Panc1 (cell line): ENCODE data around the gene SSC5D. TPM values are rescaled to one million over a fixed set of nuclear protein-coding genes. Genes with fewer than 3 reads are reported as not detected.

Experiments used
- ATAC-seq: fragments of 200-7000 bp; cut with Tn5 transposase; 2 replicates; pipeline ENCODE4 v1.9.1; 2020; ENCODE audit warnings: mild to moderate bottlenecking, moderate library complexity
- BruUV-seq: library from RNA; stranded (reverse); fragments of 400-500 nt; replicated peaks from 2 replicates; lab custom pipeline; 2021; lab: Mats Ljungman, UMichigan
- CTCF ChIA-PET: fragments of 300-600 bp; sonication (Branson Sonifier 250); formaldehyde crosslinking; loops from one replicate; lab custom pipeline; 2022; ENCODE audit warnings: antibody characterized with exemption; lab: Charles Lee
- POLR2A ChIA-PET: fragments of 300-600 bp; sonication (Branson Sonifier 250); formaldehyde crosslinking; loops from one replicate; lab custom pipeline; 2022; ENCODE audit warnings: antibody characterized with exemption; lab: Charles Lee
- DNase-seq: peaks from one replicate; pipeline ENCODE4 v3.0.0-alpha.2; 2010; ENCODE audit warnings: low read depth, low spot score
- H3K27ac ChIP-seq: 2 replicates; pipeline ENCODE4 v1.5.1; 2011; ENCODE audit warnings: mild to moderate bottlenecking, low read length, inconsistent platforms
- H3K27me3 ChIP-seq: fragments of 200-500 bp; sonication (Bioruptor generic); 2 replicates; pipeline ENCODE4 v1.6.0; 2014; ENCODE audit warnings: low read length, inconsistent platforms; ENCODE audit not compliant: control insufficient read depth, insufficient read depth
- H3K36me3 ChIP-seq: fragments of 200-500 bp; sonication (Bioruptor generic); 2 replicates; pipeline ENCODE4 v1.5.1; 2014; ENCODE audit warnings: inconsistent platforms, mild to moderate bottlenecking, low read length, moderate library complexity; ENCODE audit not compliant: control insufficient read depth, insufficient read depth
- H3K4me1 ChIP-seq: 2 replicates; pipeline ENCODE4 v1.5.1; 2011; ENCODE audit warnings: inconsistent platforms, mild to moderate bottlenecking, low read length, moderate library complexity; ENCODE audit not compliant: control insufficient read depth, insufficient read depth
- H3K4me3 ChIP-seq, 2 experiments: 2 replicates each; pipeline ENCODE4 v1.5.1; 2011 to 2012; ENCODE audit warnings: low read depth in 2 of 2, low read length in 2 of 2, mild to moderate bottlenecking in 2 of 2, inconsistent platforms in 1 of 2, moderate library complexity in 1 of 2
- H3K9me3 ChIP-seq: fragments of 200-500 bp; sonication (Bioruptor generic); 2 replicates; pipeline ENCODE4 v1.5.1; 2014; ENCODE audit warnings: low read depth, mild to moderate bottlenecking, inconsistent platforms, low read length, moderate library complexity; ENCODE audit not compliant: control insufficient read depth, insufficient read depth
- POLR2AphosphoS5 ChIP-seq: IDR thresholded peaks from 2 replicates; pipeline ENCODE4 v1.6.1; 2012; ENCODE audit warnings: mild to moderate bottlenecking, low read depth, low read length, moderate library complexity
- SIN3A ChIP-seq: IDR thresholded peaks from 2 replicates; pipeline ENCODE4 v1.6.1; 2012; ENCODE audit warnings: low read depth, mild to moderate bottlenecking, low read length, moderate library complexity, borderline replicate concordance; ENCODE audit not compliant: insufficient read depth
- TCF7L2 ChIP-seq: IDR thresholded peaks from 2 replicates; pipeline ENCODE4 v1.6.1; 2011; ENCODE audit warnings: mild to moderate bottlenecking, low read depth, low read length, inconsistent platforms
- in situ Hi-C: cut with HindIII; loops from 2 replicates; pipeline ENCODE4 v1.10.0; 2016; ENCODE audit warnings: low sequenced_read_pairs, low pct_unique_long_range_greater_than_20kb
- intact Hi-C: fragments of 100-400 bp; cut with micrococcal nuclease; formaldehyde crosslinking; loops from one replicate; pipeline ENCODE4 v1.10.0; 2022; ENCODE audit not compliant: unreplicated experiment
- total RNA-seq: library from RNA; stranded (reverse); gene quantifications from one replicate; pipeline ENCODE4 v1.2.1, GENCODE V29; 2021; ENCODE audit not compliant: unreplicated experiment
- TF ChIP-seq, protein P1 (sequence below), 2 experiments: IDR thresholded peaks; 2 replicates each; pipeline ENCODE4 v1.6.1; 2011 to 2012; ENCODE audit warnings: low read depth in 2 of 2, control low read depth in 1 of 2, low read length in 1 of 2, mild to moderate bottlenecking in 1 of 2, moderate library complexity in 1 of 2; ENCODE audit not compliant: insufficient read depth in 1 of 2
- TF ChIP-seq, protein P2 (sequence below): fragments of 450-650 bp; IDR thresholded peaks from 2 replicates; pipeline ENCODE4 v1.5.1; 2017; ENCODE audit warnings: mild to moderate bottlenecking

SSC5D gene
- total RNA-seq, 1 experiment from 2014 or later, result 13.0 TPM

DNA sequence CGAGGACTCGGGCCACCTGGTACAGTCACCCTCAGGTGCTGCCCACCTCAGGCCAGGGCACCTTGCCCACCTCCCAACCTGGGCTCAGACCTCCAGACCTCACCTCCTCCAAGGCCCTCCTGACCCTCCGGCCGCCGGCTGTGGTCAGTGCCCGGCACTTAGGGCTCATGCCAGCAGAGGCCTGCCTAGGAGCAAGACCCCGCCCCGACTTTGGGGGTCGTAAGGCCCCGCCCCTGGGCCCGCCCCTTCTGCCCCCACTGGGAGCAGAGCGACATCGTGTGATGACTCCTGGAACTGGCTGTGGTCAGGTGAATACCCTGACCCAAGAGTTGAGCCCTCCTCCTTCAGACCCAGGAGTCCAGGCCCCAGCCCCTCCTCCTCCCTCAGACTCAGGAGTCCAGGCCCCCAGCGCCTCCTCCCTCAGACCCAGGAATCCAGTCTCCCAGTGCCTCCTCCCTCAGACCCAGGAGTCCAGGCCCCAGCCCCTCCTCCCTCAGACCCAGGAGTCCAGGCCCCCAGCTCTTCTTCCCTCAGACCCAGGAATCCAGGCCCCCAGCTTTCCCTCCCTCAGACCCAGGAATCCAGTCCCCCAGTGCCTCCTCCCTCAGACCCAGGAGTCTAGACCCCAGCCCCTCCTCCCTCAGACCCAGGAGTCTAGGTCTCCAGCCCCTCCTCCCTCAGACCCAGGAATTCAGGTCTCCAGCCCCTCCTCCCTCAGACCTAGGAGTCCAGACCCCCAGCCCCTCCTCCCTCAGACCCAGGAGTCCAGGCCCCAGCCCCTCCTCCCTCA, 48.9 kb downstream of the SSC5D start, which contains the start of gene SBK2:
Gene SBK2, minus strand, starts transcription at position 183 of the 790 bp plus-strand sequence. CDS start 839 bp downstream, outside the sequence.
- H3K36me3 ChIP-seq, result no peaks in the 10 kb centered on the region
- peaks cover 6% of the 10 kb centered on the region for H3K4me1 ChIP-seq
- POLR2A ChIA-PET, result no interaction called here
- no peak within 1 kb of the TSS for H3K4me3 ChIP-seq
- BruUV-seq, result no TSS peak
- no peak within 1 kb of the TSS; the same call in 1 of the 2 replicates for H3K27ac ChIP-seq
- CTCF ChIA-PET, result interaction anchor here (0.7 kb wide), 1 partner anchor 57 kb away, joined by 4 read pairs; no protein-coding TSS in a partner anchor
- intact Hi-C loops (no loop called here), in situ Hi-C loops (no loop called here)
- DNase-seq (no peak), ATAC-seq (peak; percentile 40)
- no peaks in the 10 kb centered on the region for H3K9me3 ChIP-seq
- no peak for TF ChIP-seq SIN3A
- TF ChIP-seq, protein P1, sequence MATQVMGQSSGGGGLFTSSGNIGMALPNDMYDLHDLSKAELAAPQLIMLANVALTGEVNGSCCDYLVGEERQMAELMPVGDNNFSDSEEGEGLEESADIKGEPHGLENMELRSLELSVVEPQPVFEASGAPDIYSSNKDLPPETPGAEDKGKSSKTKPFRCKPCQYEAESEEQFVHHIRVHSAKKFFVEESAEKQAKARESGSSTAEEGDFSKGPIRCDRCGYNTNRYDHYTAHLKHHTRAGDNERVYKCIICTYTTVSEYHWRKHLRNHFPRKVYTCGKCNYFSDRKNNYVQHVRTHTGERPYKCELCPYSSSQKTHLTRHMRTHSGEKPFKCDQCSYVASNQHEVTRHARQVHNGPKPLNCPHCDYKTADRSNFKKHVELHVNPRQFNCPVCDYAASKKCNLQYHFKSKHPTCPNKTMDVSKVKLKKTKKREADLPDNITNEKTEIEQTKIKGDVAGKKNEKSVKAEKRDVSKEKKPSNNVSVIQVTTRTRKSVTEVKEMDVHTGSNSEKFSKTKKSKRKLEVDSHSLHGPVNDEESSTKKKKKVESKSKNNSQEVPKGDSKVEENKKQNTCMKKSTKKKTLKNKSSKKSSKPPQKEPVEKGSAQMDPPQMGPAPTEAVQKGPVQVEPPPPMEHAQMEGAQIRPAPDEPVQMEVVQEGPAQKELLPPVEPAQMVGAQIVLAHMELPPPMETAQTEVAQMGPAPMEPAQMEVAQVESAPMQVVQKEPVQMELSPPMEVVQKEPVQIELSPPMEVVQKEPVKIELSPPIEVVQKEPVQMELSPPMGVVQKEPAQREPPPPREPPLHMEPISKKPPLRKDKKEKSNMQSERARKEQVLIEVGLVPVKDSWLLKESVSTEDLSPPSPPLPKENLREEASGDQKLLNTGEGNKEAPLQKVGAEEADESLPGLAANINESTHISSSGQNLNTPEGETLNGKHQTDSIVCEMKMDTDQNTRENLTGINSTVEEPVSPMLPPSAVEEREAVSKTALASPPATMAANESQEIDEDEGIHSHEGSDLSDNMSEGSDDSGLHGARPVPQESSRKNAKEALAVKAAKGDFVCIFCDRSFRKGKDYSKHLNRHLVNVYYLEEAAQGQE (IDR thresholded peaks at IDR 0.05; ENCODE audit: insufficient read depth in 1 of 2, low read depth in 2 of 2, low read length in 1 of 2), result no peak
- TF ChIP-seq TCF7L2, result no peak
- TF ChIP-seq, protein P2, sequence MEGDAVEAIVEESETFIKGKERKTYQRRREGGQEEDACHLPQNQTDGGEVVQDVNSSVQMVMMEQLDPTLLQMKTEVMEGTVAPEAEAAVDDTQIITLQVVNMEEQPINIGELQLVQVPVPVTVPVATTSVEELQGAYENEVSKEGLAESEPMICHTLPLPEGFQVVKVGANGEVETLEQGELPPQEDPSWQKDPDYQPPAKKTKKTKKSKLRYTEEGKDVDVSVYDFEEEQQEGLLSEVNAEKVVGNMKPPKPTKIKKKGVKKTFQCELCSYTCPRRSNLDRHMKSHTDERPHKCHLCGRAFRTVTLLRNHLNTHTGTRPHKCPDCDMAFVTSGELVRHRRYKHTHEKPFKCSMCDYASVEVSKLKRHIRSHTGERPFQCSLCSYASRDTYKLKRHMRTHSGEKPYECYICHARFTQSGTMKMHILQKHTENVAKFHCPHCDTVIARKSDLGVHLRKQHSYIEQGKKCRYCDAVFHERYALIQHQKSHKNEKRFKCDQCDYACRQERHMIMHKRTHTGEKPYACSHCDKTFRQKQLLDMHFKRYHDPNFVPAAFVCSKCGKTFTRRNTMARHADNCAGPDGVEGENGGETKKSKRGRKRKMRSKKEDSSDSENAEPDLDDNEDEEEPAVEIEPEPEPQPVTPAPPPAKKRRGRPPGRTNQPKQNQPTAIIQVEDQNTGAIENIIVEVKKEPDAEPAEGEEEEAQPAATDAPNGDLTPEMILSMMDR, result no peak
- TF ChIP-seq POLR2AphosphoS5, result no peak
- H3K27me3 ChIP-seq, result no peaks in the 10 kb centered on the region

DNA sequence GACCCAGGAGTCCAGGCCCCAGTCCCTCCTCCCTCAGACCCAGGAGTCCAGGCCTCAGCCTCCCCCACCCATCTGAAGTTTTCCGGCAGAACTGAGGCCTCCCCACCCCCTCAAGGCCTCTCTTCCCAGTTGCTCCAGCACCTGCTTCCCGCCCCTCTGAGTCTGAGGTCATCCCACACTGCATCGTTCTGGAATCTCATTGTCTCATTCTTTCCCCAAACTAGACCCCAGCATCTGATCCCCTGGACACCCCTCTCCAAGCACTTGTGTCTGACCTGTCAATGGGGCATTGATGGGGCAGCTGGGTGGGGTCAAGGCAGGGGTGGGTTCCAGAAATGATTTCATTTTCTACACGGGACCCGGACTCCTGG, 49.5 kb downstream of the SSC5D start:
- H3K4me1 ChIP-seq, result peaks cover 6% of the 10 kb centered on the region
- H3K27me3 ChIP-seq, result no peaks in the 10 kb centered on the region
- ATAC-seq, result 0 out of 2 replicates have a peak, but pooled peaks have one; percentile 44
- no peak for DNase-seq
- ChIA-PET CTCF (no interaction called here), POLR2A (no interaction called here)
- in situ Hi-C loops, result no loop called here
- no peak overlapping the region for H3K4me3 ChIP-seq
- BruUV-seq, result no TSS peak
- intact Hi-C loops, result no loop called here
- no peaks in the 10 kb centered on the region for H3K36me3 ChIP-seq
- H3K9me3 ChIP-seq, result no peaks in the 10 kb centered on the region
- TF ChIP-seq SIN3A (no peak), TCF7L2 (no peak), POLR2AphosphoS5 (no peak)
- TF ChIP-seq, protein P2, result no peak
- TF ChIP-seq, protein P1 (IDR thresholded peaks at IDR 0.05; ENCODE audit: insufficient read depth in 1 of 2, low read depth in 2 of 2, low read length in 1 of 2), result no peak
- H3K27ac ChIP-seq, result no peak overlapping the region; the same call in 1 of the 2 replicates
